Measurements from ENCODE around the gene PDSS2. TPM values are rescaled to one million over a fixed set of nuclear protein-coding genes. Genes with fewer than 3 reads are reported as not detected.
"Not testable (repeated sequence)": the region's sequence is repeated elsewhere in the genome, so short reads cannot be mapped to it uniquely, and the experiment has no call there.

PDSS2 gene
- total and polyA plus RNA-seq, 12 donors, result 6.4 to 39.8 (median 27.6) TPM

DNA sequence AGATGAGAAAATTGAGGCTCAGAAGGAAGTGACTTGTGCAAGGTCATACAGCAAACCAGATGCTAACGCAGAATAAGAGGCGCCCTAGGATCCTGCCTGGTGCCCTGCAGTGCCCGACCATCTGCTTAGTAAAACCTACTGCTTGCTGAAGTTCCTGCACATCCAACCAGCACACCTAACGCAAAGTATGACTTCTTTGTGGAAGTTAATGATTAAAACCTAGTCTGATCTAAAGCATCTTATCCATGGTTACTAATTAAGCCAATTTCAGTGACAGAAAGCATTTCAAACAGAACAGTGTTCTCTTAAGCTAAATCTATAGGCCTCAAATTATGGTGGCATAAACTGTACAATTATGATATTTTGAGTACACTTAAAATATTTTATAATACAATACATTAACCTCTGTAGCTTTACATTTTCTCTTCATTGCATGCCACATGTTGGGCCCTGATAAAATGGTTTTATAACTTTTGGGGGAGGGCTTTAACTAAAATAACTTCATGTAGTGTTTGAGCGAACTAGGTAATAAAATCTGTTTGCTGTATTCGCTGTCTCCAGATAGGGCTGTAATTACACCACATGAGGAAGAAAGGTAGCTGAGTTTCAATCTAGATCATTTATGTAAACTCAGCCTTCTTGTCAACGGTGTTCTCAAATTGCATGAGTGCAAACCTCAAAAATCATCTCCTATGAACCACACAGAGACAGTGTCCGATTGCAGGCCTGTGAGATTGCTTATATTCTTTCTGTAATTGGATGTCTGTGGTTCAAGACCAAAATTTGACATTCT, 306.5 kb downstream of the PDSS2 start:
- no peaks in the 10 kb centered on the region for H3K36me3 ChIP-seq (replicated peaks in 1 of 2)
- H3K27ac ChIP-seq, result no peak overlapping the region
- no peaks in the 10 kb centered on the region for H3K27me3 ChIP-seq
- intact Hi-C loops (cut with DNase I), result no loop called here
- no peaks in the 10 kb centered on the region for H3K4me1 ChIP-seq (replicated peaks in 1 of 2)
- 92 to 97% (median 93%) methylated on average over 8 of the region's 8 CpGs for WGBS, 4 donors
- TF ChIP-seq, protein P1, sequence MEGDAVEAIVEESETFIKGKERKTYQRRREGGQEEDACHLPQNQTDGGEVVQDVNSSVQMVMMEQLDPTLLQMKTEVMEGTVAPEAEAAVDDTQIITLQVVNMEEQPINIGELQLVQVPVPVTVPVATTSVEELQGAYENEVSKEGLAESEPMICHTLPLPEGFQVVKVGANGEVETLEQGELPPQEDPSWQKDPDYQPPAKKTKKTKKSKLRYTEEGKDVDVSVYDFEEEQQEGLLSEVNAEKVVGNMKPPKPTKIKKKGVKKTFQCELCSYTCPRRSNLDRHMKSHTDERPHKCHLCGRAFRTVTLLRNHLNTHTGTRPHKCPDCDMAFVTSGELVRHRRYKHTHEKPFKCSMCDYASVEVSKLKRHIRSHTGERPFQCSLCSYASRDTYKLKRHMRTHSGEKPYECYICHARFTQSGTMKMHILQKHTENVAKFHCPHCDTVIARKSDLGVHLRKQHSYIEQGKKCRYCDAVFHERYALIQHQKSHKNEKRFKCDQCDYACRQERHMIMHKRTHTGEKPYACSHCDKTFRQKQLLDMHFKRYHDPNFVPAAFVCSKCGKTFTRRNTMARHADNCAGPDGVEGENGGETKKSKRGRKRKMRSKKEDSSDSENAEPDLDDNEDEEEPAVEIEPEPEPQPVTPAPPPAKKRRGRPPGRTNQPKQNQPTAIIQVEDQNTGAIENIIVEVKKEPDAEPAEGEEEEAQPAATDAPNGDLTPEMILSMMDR (IDR thresholded peaks at IDR 0.05), result no peak
- TF ChIP-seq POLR2A (IDR thresholded peaks at IDR 0.05), result no peak
- no peak for DNase-seq
- H3K4me3 ChIP-seq, result no peak overlapping the region
- H3K9me3 ChIP-seq (replicated peaks in 1 of 3), result no peaks in the 10 kb centered on the region

DNA sequence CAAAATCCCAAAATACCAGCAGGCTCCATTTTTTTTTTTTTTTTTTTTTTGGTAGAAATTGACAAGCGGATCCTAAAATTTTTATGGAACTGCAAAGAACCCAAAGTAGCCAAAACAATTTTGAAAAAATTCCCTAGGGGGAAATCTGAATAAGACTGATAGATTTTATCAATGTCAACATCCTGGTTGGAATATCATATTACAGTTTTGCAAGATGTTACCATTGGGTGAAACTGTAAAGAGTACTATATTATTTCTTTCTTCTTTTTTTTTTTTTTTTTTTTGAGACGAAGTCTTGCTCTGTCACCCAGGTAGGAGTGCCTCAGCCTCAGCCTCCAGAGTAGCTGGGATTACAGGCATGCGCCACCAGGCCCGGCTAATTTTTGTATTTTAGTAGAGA, 314.7 kb downstream of the PDSS2 start:
- intact Hi-C loops (cut with DNase I), result no loop called here
- no peaks in the 10 kb centered on the region for H3K27me3 ChIP-seq
- no peaks in the 10 kb centered on the region for H3K9me3 ChIP-seq (replicated peaks in 1 of 3)
- 89 to 98% (median 94%) methylated on average over 4 of the region's 4 CpGs for WGBS, 4 donors
- no peaks in the 10 kb centered on the region for H3K36me3 ChIP-seq (replicated peaks in 1 of 2)
- no peak for DNase-seq
- no peaks in the 10 kb centered on the region for H3K4me1 ChIP-seq (replicated peaks in 1 of 2)
- no peak overlapping the region for H3K27ac ChIP-seq
- no peak overlapping the region for H3K4me3 ChIP-seq
- no peak for TF ChIP-seq POLR2A (IDR thresholded peaks at IDR 0.05)
- TF ChIP-seq, protein P1 (IDR thresholded peaks at IDR 0.05), result no peak

DNA sequence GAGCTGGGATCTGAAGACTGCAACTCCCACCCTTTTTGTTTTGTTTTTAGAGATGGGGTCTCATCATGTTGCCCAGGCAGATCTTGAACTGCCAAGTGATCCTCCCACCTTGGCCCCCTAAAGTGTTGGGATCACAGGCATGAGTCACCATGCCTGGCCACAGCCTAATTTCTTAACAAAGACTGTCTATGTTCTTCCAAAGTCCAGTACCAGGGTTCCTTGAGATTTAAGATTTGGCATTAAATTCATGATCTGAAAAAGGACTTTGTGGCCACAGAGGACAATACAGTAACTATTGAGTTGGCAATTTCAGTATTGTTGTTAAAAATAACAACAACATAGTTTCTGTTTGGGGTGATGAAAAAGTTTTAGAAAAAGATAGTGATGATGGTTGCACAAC, 315.4 kb downstream of the PDSS2 start:
- Histone ChIP-seq H3K27me3 (no peaks in the 10 kb centered on the region), H3K36me3 (replicated peaks in 1 of 2) (no peaks in the 10 kb centered on the region), H3K4me1 (replicated peaks in 1 of 2) (no peaks in the 10 kb centered on the region), H3K9me3 (replicated peaks in 1 of 3) (no peaks in the 10 kb centered on the region), H3K4me3 (no peak overlapping the region), H3K27ac (no peak overlapping the region)
- intact Hi-C loops (cut with DNase I), result no loop called here
- DNase-seq, result no peak
- TF ChIP-seq, protein P1 (IDR thresholded peaks at IDR 0.05), result no peak
- TF ChIP-seq POLR2A (IDR thresholded peaks at IDR 0.05), result no peak

DNA sequence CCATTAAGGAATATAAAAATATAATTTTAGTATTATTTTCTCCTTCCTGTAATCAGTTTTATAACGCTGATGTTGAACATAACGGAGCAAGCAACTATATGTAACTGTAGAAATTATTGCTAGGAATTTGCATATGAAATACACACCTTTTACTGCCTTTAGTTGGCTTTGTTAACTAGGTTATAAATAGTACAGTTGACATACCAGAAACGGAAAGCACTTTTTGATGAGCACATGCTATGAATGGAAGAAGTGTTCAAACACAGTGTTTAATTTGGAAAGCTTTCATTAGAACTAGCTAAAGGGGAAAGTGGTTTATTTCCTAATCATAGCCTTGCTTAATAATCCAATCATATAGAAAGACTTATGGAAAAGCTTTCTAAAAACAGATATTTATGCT, 318.8 kb downstream of the PDSS2 start:
- Histone ChIP-seq H3K9me3 (replicated peaks in 1 of 3) (no peaks in the 10 kb centered on the region), H3K4me3 (no peak overlapping the region), H3K4me1 (replicated peaks in 1 of 2) (no peaks in the 10 kb centered on the region), H3K36me3 (replicated peaks in 1 of 2) (no peaks in the 10 kb centered on the region), H3K27ac (no peak overlapping the region), H3K27me3 (no peaks in the 10 kb centered on the region)
- no peak for TF ChIP-seq POLR2A (IDR thresholded peaks at IDR 0.05)
- TF ChIP-seq, protein P1 (IDR thresholded peaks at IDR 0.05), result no peak
- intact Hi-C loops (cut with DNase I), result no loop called here
- 73 to 77% (median 74%) methylated on average over 3 of the region's 3 CpGs for WGBS, 4 donors
- DNase-seq, result no peak

DNA sequence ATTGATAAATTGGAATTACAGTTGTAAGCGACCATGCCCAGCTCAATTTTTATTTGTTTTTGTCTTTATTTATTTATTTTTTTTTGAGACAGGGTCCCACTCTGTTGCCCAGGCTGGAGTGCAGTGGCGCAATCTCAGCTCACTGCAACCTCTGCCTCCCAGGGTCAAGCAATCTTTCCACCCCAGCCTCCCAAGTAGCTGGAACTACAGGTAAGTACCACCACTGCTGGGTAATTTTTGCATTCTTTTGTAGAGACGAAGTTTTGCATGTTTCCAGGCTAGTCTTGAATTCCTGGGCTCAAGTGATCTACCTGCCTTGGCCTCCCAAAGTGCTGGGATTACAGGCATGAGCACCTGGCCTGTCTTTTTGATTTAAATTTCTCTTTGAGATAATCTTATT, 323.0 kb downstream of the PDSS2 start:
- intact Hi-C loops (cut with DNase I); H3K4me3 ChIP-seq; H3K27me3 ChIP-seq; DNase-seq; H3K4me1 ChIP-seq (replicated peaks in 1 of 2); H3K27ac ChIP-seq; H3K36me3 ChIP-seq (replicated peaks in 1 of 2); H3K9me3 ChIP-seq (replicated peaks in 1 of 3): not testable (repeated sequence)
- 72 to 92% (median 85%) methylated on average over 3 of the region's 3 CpGs for WGBS, 4 donors

DNA sequence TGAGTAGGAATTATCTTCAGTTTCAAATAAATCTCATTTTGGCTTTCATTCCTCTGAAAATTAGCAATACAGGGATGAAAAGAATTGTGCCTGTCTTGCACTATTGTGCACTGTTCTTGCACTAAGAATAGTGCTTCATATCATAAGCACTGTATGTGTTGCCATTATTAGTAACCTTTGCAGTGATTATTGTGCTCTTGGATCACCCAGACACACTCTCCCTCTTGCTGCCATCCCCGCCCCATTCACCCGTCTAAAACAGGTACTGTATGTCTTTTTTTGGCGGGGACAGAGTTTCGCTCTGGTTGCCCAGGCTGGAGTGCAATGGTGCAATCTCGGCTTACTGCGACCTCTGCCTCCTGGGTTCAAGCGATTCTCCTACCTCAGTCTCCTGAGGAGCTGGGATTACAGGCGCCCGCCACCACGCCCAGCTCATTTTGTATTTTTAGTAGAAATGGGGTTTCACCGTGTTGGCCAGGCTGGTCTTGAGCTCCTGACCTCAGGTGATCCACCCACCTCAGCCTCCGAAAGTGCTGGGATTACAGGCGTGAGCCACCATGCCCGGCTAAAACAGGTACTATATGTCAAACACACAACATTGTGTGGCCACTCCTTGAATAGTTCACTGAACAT, 324.2 kb downstream of the PDSS2 start:
- H3K36me3 ChIP-seq (replicated peaks in 1 of 2); H3K4me1 ChIP-seq (replicated peaks in 1 of 2); H3K27me3 ChIP-seq; H3K27ac ChIP-seq; intact Hi-C loops (cut with DNase I); DNase-seq; H3K9me3 ChIP-seq (replicated peaks in 1 of 3); H3K4me3 ChIP-seq: not testable (repeated sequence)
- 87 to 91% (median 90%) methylated on average over 13 to 14 of the region's 14 CpGs for WGBS, 4 donors
